ENCODE results near the gene CYBC1. TPM values are rescaled to one million over a fixed set of nuclear protein-coding genes. Genes with fewer than 3 reads are reported as not detected.

The CYBC1 gene
- total and polyA plus RNA-seq, 4 donors, result 23.2 to 45.6 (median 34.9) TPM

DNA sequence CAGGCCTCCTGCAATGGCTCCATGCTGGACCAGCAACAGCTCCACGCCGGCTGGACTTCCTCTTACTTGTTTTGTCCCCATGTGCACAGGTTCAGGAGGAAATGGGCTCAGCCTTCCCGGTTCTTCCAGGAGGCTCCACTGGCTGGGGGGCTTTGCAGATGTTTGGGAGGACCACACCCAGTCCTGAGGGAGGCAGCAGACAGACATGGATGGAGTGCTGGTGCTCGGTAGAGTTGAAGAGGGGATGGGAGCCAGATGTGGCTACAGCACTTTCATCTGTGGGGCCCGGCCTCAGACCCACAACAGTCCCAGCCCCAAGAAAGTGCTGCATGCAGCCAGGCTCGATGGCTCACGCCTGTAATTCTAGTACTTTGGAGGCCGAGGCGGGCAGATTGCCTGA lies 29.8 kb upstream of the CYBC1 start:
- no peak for DNase-seq (ENCODE audit: low spot score)
- Histone ChIP-seq H3K9me3 (ENCODE audit: control insufficient read depth in 4 of 4, low read length in 3 of 4) (no peaks in the 10 kb centered on the region), H3K9ac (ENCODE audit: low read depth in 1 of 2, low read length in 2 of 2) (no peak overlapping the region), H3K4me3 (ENCODE audit: low read depth in 1 of 3, low read length in 3 of 3) (no peak overlapping the region), H3K4me1 (ENCODE audit: control insufficient read depth in 4 of 4, insufficient read depth in 4 of 4, low read length in 3 of 4) (peaks cover 2 to 11% (median 8%) of the 10 kb centered on the region in 4 donors), H3K27ac (ENCODE audit: low read depth in 1 of 2, low read length in 2 of 2) (no peak overlapping the region), H3K27me3 (ENCODE audit: control insufficient read depth in 4 of 4, insufficient read depth in 4 of 4, low read length in 3 of 4) (no peaks in the 10 kb centered on the region), H3K36me3 (ENCODE audit: control insufficient read depth in 4 of 4, insufficient read depth in 3 of 4, low read depth in 1 of 4, low read length in 3 of 4) (peaks cover 9 to 47% (median 15%) of the 10 kb centered on the region in 4 donors)
- whole genome bisulfite sequencing, result 98% methylated on average over 9 of the region's 9 CpGs
- no peak for TF ChIP-seq HNF4G (IDR thresholded peaks at IDR 0.05)
- no peak for TF ChIP-seq HNF4A (conservative IDR thresholded peaks at IDR 0.05)
- TF ChIP-seq JUND (IDR thresholded peaks at IDR 0.05), result no peak

DNA sequence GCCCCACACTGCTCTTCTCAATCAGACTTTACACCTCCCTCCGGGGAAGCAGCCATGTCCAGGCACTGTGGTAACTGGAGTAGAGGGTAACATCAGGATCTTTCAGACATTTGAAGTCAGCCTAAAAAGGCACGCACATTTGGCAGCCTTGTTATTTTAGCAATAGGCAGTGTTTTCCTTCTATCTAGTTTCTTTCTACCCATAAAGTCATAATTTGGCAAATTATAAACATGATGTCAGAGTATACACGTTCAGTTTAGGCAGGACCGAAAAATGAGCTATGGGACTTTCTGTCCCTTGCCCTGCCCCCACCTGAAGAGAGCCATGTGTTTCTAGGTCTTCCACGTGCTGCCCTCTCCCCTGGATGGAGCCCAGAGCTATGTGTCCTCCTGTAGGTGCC lies 29.1 kb upstream of the CYBC1 start:
- peaks cover 9 to 49% (median 15%) of the 10 kb centered on the region in 4 donors for H3K36me3 ChIP-seq (ENCODE audit: control insufficient read depth in 4 of 4, insufficient read depth in 3 of 4, low read depth in 1 of 4, low read length in 3 of 4)
- H3K4me3 ChIP-seq (ENCODE audit: low read depth in 1 of 3, low read length in 3 of 3), result no peak overlapping the region
- DNase-seq (ENCODE audit: low spot score), result no peak
- H3K9ac ChIP-seq (ENCODE audit: low read depth in 1 of 2, low read length in 2 of 2), result no peak overlapping the region
- H3K9me3 ChIP-seq (ENCODE audit: control insufficient read depth in 4 of 4, low read length in 3 of 4), result no peaks in the 10 kb centered on the region
- no peaks in the 10 kb centered on the region for H3K27me3 ChIP-seq (ENCODE audit: control insufficient read depth in 4 of 4, insufficient read depth in 4 of 4, low read length in 3 of 4)
- H3K27ac ChIP-seq (ENCODE audit: low read depth in 1 of 2, low read length in 2 of 2), result no peak overlapping the region
- peaks cover 2 to 11% (median 8%) of the 10 kb centered on the region in 4 donors for H3K4me1 ChIP-seq (ENCODE audit: control insufficient read depth in 4 of 4, insufficient read depth in 4 of 4, low read length in 3 of 4)
- TF ChIP-seq NR2F2 (IDR thresholded peaks at IDR 0.05) (no peak), YY1 (IDR thresholded peaks at IDR 0.05) (no peak), EGR1 (IDR thresholded peaks at IDR 0.05; ENCODE audit: low read depth in 2 of 2) (no peak), GABPA (IDR thresholded peaks at IDR 0.05 in 1 of 2, conservative IDR thresholded peaks at IDR 0.05 in 1 of 2) (no peak), FOXA1 (IDR thresholded peaks at IDR 0.05) (no peak), FOXA2 (IDR thresholded peaks at IDR 0.05) (no peak), RXRA (IDR thresholded peaks at IDR 0.05) (no peak), HNF4A (conservative IDR thresholded peaks at IDR 0.05) (no peak), SP1 (IDR thresholded peaks at IDR 0.05) (no peak), JUND (IDR thresholded peaks at IDR 0.05) (no peak), RAD21 (IDR thresholded peaks at IDR 0.05) (no peak), TAF1 (conservative IDR thresholded peaks at IDR 0.05) (no peak)
- TF ChIP-seq, protein P1, sequence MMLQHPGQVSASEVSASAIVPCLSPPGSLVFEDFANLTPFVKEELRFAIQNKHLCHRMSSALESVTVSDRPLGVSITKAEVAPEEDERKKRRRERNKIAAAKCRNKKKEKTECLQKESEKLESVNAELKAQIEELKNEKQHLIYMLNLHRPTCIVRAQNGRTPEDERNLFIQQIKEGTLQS (IDR thresholded peaks at IDR 0.05), result no peak
- TF ChIP-seq, protein P2, sequence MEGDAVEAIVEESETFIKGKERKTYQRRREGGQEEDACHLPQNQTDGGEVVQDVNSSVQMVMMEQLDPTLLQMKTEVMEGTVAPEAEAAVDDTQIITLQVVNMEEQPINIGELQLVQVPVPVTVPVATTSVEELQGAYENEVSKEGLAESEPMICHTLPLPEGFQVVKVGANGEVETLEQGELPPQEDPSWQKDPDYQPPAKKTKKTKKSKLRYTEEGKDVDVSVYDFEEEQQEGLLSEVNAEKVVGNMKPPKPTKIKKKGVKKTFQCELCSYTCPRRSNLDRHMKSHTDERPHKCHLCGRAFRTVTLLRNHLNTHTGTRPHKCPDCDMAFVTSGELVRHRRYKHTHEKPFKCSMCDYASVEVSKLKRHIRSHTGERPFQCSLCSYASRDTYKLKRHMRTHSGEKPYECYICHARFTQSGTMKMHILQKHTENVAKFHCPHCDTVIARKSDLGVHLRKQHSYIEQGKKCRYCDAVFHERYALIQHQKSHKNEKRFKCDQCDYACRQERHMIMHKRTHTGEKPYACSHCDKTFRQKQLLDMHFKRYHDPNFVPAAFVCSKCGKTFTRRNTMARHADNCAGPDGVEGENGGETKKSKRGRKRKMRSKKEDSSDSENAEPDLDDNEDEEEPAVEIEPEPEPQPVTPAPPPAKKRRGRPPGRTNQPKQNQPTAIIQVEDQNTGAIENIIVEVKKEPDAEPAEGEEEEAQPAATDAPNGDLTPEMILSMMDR (IDR thresholded peaks at IDR 0.05; ENCODE audit: low read depth, low read length, missing input control), result no peak
- TF ChIP-seq, protein P3, sequence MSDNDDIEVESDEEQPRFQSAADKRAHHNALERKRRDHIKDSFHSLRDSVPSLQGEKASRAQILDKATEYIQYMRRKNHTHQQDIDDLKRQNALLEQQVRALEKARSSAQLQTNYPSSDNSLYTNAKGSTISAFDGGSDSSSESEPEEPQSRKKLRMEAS (IDR thresholded peaks at IDR 0.05), result no peak
- TF ChIP-seq, protein P4, sequence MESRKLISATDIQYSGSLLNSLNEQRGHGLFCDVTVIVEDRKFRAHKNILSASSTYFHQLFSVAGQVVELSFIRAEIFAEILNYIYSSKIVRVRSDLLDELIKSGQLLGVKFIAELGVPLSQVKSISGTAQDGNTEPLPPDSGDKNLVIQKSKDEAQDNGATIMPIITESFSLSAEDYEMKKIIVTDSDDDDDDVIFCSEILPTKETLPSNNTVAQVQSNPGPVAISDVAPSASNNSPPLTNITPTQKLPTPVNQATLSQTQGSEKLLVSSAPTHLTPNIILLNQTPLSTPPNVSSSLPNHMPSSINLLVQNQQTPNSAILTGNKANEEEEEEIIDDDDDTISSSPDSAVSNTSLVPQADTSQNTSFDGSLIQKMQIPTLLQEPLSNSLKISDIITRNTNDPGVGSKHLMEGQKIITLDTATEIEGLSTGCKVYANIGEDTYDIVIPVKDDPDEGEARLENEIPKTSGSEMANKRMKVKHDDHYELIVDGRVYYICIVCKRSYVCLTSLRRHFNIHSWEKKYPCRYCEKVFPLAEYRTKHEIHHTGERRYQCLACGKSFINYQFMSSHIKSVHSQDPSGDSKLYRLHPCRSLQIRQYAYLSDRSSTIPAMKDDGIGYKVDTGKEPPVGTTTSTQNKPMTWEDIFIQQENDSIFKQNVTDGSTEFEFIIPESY (IDR thresholded peaks at IDR 0.05), result no peak
- TF ChIP-seq, protein P5, sequence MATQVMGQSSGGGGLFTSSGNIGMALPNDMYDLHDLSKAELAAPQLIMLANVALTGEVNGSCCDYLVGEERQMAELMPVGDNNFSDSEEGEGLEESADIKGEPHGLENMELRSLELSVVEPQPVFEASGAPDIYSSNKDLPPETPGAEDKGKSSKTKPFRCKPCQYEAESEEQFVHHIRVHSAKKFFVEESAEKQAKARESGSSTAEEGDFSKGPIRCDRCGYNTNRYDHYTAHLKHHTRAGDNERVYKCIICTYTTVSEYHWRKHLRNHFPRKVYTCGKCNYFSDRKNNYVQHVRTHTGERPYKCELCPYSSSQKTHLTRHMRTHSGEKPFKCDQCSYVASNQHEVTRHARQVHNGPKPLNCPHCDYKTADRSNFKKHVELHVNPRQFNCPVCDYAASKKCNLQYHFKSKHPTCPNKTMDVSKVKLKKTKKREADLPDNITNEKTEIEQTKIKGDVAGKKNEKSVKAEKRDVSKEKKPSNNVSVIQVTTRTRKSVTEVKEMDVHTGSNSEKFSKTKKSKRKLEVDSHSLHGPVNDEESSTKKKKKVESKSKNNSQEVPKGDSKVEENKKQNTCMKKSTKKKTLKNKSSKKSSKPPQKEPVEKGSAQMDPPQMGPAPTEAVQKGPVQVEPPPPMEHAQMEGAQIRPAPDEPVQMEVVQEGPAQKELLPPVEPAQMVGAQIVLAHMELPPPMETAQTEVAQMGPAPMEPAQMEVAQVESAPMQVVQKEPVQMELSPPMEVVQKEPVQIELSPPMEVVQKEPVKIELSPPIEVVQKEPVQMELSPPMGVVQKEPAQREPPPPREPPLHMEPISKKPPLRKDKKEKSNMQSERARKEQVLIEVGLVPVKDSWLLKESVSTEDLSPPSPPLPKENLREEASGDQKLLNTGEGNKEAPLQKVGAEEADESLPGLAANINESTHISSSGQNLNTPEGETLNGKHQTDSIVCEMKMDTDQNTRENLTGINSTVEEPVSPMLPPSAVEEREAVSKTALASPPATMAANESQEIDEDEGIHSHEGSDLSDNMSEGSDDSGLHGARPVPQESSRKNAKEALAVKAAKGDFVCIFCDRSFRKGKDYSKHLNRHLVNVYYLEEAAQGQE (IDR thresholded peaks at IDR 0.05), result no peak
- 89% methylated on average over 5 of the region's 5 CpGs for WGBS

Data from liver (tissue), 9 donors.